Measurements from ENCODE around the gene HPRT1. TPM values are rescaled to one million over a fixed set of nuclear protein-coding genes. Genes with fewer than 3 reads are reported as not detected.

Gene HPRT1
- total RNA-seq, 1 experiment from 2014 or later, result 44.1 TPM

DNA sequence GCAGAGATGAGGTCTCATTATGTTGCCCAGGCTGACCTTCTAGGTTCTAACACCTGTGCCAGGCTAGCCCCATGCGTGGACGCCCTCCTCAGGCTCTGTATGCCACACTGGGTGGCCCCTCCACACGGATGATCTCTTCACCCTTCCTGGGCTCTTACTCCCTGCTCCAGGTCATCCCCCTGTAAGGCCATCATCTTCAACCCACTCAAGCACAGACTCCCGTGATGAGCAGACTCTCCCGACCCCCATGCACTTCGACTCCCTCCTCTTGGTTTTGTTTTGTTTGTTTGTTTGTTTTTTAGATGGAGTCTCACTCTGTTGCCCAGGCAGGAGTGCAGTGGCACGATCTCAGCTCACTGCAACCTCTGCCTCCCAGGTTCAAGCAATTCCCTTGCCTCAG, 70.9 kb downstream of the HPRT1 start:
- TF ChIP-seq EZH2 (IDR thresholded peaks at IDR 0.05; ENCODE audit: low read length, unreplicated experiment) (no peak), EZH2phosphoT487 (IDR thresholded peaks at IDR 0.05; ENCODE audit: borderline replicate concordance, low read length) (no peak)
- TF ChIP-seq, protein P1, sequence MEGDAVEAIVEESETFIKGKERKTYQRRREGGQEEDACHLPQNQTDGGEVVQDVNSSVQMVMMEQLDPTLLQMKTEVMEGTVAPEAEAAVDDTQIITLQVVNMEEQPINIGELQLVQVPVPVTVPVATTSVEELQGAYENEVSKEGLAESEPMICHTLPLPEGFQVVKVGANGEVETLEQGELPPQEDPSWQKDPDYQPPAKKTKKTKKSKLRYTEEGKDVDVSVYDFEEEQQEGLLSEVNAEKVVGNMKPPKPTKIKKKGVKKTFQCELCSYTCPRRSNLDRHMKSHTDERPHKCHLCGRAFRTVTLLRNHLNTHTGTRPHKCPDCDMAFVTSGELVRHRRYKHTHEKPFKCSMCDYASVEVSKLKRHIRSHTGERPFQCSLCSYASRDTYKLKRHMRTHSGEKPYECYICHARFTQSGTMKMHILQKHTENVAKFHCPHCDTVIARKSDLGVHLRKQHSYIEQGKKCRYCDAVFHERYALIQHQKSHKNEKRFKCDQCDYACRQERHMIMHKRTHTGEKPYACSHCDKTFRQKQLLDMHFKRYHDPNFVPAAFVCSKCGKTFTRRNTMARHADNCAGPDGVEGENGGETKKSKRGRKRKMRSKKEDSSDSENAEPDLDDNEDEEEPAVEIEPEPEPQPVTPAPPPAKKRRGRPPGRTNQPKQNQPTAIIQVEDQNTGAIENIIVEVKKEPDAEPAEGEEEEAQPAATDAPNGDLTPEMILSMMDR (conservative IDR thresholded peaks at IDR 0.05; ENCODE audit: low read depth, low read length), result no peak
- ATAC-seq (no peak), DNase-seq (no peak)
- Histone ChIP-seq H4K20me1 (ENCODE audit: low read length) (no peaks in the 10 kb centered on the region), H3K9me2 (replicated peaks; ENCODE audit: low read length) (no peaks in the 10 kb centered on the region), H3K79me2 (ENCODE audit: low read length) (no peaks in the 10 kb centered on the region), H2AFZ (ENCODE audit: low read length) (no peak overlapping the region), H3K4me2 (ENCODE audit: low read length) (no peak overlapping the region), H3K27me3 (ENCODE audit: low read length) (no peaks in the 10 kb centered on the region), H3K27ac (ENCODE audit: low read length) (no peak overlapping the region), H3K4me3 (ENCODE audit: low read length) (no peak overlapping the region), H3F3A (ENCODE audit: low read length, unreplicated experiment) (no peaks in the 10 kb centered on the region), H3K4me1 (ENCODE audit: insufficient read depth, low read length) (peaks cover 5% of the 10 kb centered on the region; the same call in 1 of the 2 replicates), H3K9me3 (ENCODE audit: low read length) (no peaks in the 10 kb centered on the region), H3K36me3 (ENCODE audit: low read depth, low read length) (no peaks in the 10 kb centered on the region), H3K9ac (ENCODE audit: low read length) (no peak overlapping the region)
- ChIA-PET POLR2A (ENCODE audit: unreplicated experiment) (no interaction called here), CTCF (no interaction called here)
- no TSS peak for BruUV-seq (replicated peaks)
- intact Hi-C loops (cut with micrococcal nuclease), result no loop called here

DNA sequence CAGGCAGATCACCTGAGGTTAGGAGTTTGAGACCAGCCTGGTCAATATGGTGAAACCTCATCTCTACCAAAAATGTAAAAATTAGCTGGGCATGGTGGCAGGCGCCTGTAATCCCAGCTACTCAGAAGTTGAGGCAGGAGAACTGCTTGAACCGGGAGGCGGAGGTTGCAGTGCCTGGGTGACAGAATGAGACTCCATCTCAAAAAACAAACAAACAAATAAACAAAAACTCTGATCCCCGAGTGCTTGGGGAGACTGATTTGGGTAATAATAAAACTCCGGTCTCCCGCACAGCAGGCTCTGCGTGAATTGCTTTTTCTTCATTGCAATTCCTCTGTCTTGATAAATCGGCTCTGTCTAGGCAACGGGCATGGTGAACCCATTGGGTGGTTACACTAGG, 73.4 kb downstream of the HPRT1 start:
- DNase-seq (no peak), ATAC-seq (no peak)
- ChIA-PET CTCF (no interaction called here), POLR2A (ENCODE audit: unreplicated experiment) (no interaction called here)
- H3K4me2 ChIP-seq (ENCODE audit: low read length), result no peak overlapping the region
- no peaks in the 10 kb centered on the region for H3K9me3 ChIP-seq (ENCODE audit: low read length)
- H3K27me3 ChIP-seq (ENCODE audit: low read length), result no peaks in the 10 kb centered on the region
- no peaks in the 10 kb centered on the region for H4K20me1 ChIP-seq (ENCODE audit: low read length)
- no peaks in the 10 kb centered on the region for H3K9me2 ChIP-seq (replicated peaks; ENCODE audit: low read length)
- H3F3A ChIP-seq (ENCODE audit: low read length, unreplicated experiment), result no peaks in the 10 kb centered on the region
- TF ChIP-seq EZH2 (IDR thresholded peaks at IDR 0.05; ENCODE audit: low read length, unreplicated experiment), result no peak
- no peak for TF ChIP-seq EZH2phosphoT487 (IDR thresholded peaks at IDR 0.05; ENCODE audit: borderline replicate concordance, low read length)
- TF ChIP-seq, protein P1 (conservative IDR thresholded peaks at IDR 0.05; ENCODE audit: low read depth, low read length), result no peak
- intact Hi-C loops (cut with micrococcal nuclease), result no loop called here
- no peaks in the 10 kb centered on the region for H3K79me2 ChIP-seq (ENCODE audit: low read length)
- H2AFZ ChIP-seq (ENCODE audit: low read length), result no peak overlapping the region
- no peak overlapping the region for H3K27ac ChIP-seq (ENCODE audit: low read length)
- H3K36me3 ChIP-seq (ENCODE audit: low read depth, low read length), result no peaks in the 10 kb centered on the region
- no peak overlapping the region for H3K9ac ChIP-seq (ENCODE audit: low read length)
- no TSS peak for BruUV-seq (replicated peaks)
- H3K4me1 ChIP-seq (ENCODE audit: insufficient read depth, low read length), result peaks cover 10% of the 10 kb centered on the region
- H3K4me3 ChIP-seq (ENCODE audit: low read length), result no peak overlapping the region

DNA sequence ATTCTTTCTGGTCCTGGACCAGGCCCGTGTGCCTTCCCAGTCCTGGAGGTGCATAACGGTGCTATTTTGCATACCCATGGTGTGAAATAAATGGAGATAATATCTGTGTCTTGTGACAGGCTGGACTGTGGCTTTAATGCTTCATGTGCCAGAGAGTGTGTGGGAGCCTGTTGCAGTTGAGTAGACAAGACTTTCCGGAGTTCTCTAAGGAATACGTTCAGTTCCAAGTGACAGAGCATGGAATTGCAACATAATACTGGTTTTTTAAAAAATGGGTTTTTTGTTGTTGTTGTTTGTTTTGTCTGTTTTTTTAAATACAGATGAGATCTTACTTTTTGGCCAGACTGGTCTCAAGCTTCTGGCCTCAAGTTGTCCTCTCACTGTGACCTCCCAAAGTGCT, 74.0 kb downstream of the HPRT1 start:
- Histone ChIP-seq H3K9ac (ENCODE audit: low read length) (no peak overlapping the region), H2AFZ (ENCODE audit: low read length) (no peak overlapping the region), H3K27me3 (ENCODE audit: low read length) (no peaks in the 10 kb centered on the region), H3F3A (ENCODE audit: low read length, unreplicated experiment) (no peaks in the 10 kb centered on the region), H3K9me3 (ENCODE audit: low read length) (no peaks in the 10 kb centered on the region), H3K9me2 (replicated peaks; ENCODE audit: low read length) (no peaks in the 10 kb centered on the region), H3K4me1 (ENCODE audit: insufficient read depth, low read length) (peaks cover 10% of the 10 kb centered on the region), H3K27ac (ENCODE audit: low read length) (no peak overlapping the region), H3K36me3 (ENCODE audit: low read depth, low read length) (no peaks in the 10 kb centered on the region), H3K79me2 (ENCODE audit: low read length) (no peaks in the 10 kb centered on the region), H3K4me3 (ENCODE audit: low read length) (no peak overlapping the region), H3K4me2 (ENCODE audit: low read length) (no peak overlapping the region), H4K20me1 (ENCODE audit: low read length) (no peaks in the 10 kb centered on the region)
- POLR2A ChIA-PET (ENCODE audit: unreplicated experiment), result no interaction called here
- CTCF ChIA-PET, result no interaction called here
- DNase-seq, result no peak
- no peak for ATAC-seq
- TF ChIP-seq EZH2 (IDR thresholded peaks at IDR 0.05; ENCODE audit: low read length, unreplicated experiment) (no peak), EZH2phosphoT487 (IDR thresholded peaks at IDR 0.05; ENCODE audit: borderline replicate concordance, low read length) (no peak)
- TF ChIP-seq, protein P1 (conservative IDR thresholded peaks at IDR 0.05; ENCODE audit: low read depth, low read length), result no peak
- no TSS peak for BruUV-seq (replicated peaks)
- intact Hi-C loops (cut with micrococcal nuclease), result no loop called here

Measured in PC-3 (cell line).